Vagina (tissue), 2 donors: Measurements from ENCODE around the gene PEX26.

Experiments used
- POLR2A ChIP-seq, 2 donors: fragments of 450-650 bp; IDR thresholded peaks; one replicate each; pipeline ENCODE4 v1.6.1; 2017; ENCODE audit warnings: antibody characterized with exemption in 2 of 2, mild to moderate bottlenecking in 2 of 2, moderate library complexity in 2 of 2
- TF ChIP-seq, protein P1 (sequence below), 3 experiments: fragments of 450-650 bp in 2 of 3; fragments of 200-600 bp in 1 of 3; sonication (generic) in 1 of 3; IDR thresholded peaks; one replicate each; pipeline ENCODE4 v1.5.1; 2017 to 2019; ENCODE audit warnings: antibody characterized with exemption in 3 of 3, mild to moderate bottlenecking in 2 of 3, moderate library complexity in 2 of 3

DNA sequence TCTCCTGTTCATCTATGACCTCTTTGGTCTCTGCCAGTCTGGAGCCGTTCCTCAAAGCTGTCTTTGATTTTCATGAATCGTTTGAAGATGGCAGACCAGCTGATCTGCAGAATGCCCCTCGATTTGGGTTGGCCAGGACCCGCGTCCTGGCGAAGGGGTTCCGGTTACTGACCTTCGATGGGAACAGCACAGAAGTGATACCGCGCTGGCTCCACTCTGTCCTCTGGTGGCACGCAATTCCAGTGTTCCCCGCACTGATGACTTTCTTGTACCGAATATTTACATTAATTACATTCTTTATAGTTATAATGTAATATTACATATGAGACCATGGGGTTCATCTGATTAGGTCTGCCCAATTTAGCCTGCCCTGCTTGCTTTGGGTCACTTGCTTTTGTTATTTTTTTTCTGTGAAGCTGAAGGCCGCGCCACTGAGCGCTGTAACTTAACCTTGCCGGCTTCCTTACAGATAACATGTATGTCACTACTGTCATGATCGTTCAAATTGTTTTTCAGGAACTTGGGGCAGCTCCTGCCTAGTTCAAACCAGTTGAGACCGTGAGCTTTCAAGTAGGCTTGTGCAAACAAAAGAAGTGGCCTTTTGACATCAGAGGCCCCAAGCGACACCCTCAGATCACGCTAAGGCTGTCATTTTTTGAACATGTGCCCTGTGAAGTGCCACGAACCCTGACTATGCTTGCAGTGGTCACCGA, 68.0 kb downstream of the PEX26 start:
- TF ChIP-seq, protein P1, sequence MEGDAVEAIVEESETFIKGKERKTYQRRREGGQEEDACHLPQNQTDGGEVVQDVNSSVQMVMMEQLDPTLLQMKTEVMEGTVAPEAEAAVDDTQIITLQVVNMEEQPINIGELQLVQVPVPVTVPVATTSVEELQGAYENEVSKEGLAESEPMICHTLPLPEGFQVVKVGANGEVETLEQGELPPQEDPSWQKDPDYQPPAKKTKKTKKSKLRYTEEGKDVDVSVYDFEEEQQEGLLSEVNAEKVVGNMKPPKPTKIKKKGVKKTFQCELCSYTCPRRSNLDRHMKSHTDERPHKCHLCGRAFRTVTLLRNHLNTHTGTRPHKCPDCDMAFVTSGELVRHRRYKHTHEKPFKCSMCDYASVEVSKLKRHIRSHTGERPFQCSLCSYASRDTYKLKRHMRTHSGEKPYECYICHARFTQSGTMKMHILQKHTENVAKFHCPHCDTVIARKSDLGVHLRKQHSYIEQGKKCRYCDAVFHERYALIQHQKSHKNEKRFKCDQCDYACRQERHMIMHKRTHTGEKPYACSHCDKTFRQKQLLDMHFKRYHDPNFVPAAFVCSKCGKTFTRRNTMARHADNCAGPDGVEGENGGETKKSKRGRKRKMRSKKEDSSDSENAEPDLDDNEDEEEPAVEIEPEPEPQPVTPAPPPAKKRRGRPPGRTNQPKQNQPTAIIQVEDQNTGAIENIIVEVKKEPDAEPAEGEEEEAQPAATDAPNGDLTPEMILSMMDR (IDR thresholded peaks at IDR 0.05): no peak
- no peak for TF ChIP-seq POLR2A (IDR thresholded peaks at IDR 0.05)
